ENCODE data around the gene DIAPH3.

GRCh38 chr13:60211548-60211947 is 47.8 kb upstream of the DIAPH3 start:
- TF ChIP-seq, protein P1, sequence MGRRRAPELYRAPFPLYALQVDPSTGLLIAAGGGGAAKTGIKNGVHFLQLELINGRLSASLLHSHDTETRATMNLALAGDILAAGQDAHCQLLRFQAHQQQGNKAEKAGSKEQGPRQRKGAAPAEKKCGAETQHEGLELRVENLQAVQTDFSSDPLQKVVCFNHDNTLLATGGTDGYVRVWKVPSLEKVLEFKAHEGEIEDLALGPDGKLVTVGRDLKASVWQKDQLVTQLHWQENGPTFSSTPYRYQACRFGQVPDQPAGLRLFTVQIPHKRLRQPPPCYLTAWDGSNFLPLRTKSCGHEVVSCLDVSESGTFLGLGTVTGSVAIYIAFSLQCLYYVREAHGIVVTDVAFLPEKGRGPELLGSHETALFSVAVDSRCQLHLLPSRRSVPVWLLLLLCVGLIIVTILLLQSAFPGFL (CRISPR knock-in tag; IDR thresholded peaks at IDR 0.05; ENCODE audit: borderline replicate concordance): no peak
- TF ChIP-seq CTCF (IDR thresholded peaks at IDR 0.05) (no peak), ZNF281 (CRISPR knock-in tag; IDR thresholded peaks at IDR 0.05) (no peak), NR2C2 (CRISPR knock-in tag; IDR thresholded peaks at IDR 0.05) (no peak)

All from WTC11 (cell line).